Small intestine (tissue), 16 donors: ENCODE results near the gene SUB1. TPM values are rescaled to one million over a fixed set of nuclear protein-coding genes. Genes with fewer than 3 reads are reported as not detected.
"Not testable (repeated sequence)": the region's sequence is repeated elsewhere in the genome, so short reads cannot be mapped to it uniquely, and the experiment has no call there.

Experiments
- DNase-seq, 2 donors: peaks; one replicate each; pipeline versions ENCODE4 v3.0.0 to v3.0.0-alpha.2; 2013
- FAIRE-seq: peaks from 2 replicates; lab custom pipeline; 2012; peaks lifted over from hg19 to GRCh38; lab: Jason Lieb, UNC
- H3K27ac ChIP-seq, 3 donors: one replicate each; pipeline ENCODE4 v1.5.1; 2013; ENCODE audit warnings: low read length in 2 of 3, mild to moderate bottlenecking in 2 of 3, control low read depth in 1 of 3, inconsistent platforms in 1 of 3, low read depth in 1 of 3, moderate library complexity in 1 of 3
- H3K27me3 ChIP-seq, 3 donors: one replicate each; pipeline ENCODE4 v1.6.1; 2013; ENCODE audit warnings: low read length in 3 of 3, inconsistent platforms in 1 of 3; ENCODE audit not compliant: control insufficient read depth in 3 of 3, insufficient read depth in 3 of 3
- H3K36me3 ChIP-seq, 3 donors: one replicate each; pipeline ENCODE4 v1.6.1; 2013; ENCODE audit warnings: low read length in 3 of 3, inconsistent platforms in 1 of 3, low read depth in 1 of 3, mild to moderate bottlenecking in 1 of 3, moderate library complexity in 1 of 3; ENCODE audit not compliant: control insufficient read depth in 3 of 3, insufficient read depth in 2 of 3
- H3K4me1 ChIP-seq, 3 donors: one replicate each; pipeline ENCODE4 v1.6.1; 2013; ENCODE audit warnings: low read length in 2 of 3, inconsistent platforms in 1 of 3, low read depth in 1 of 3, mild to moderate bottlenecking in 1 of 3, moderate library complexity in 1 of 3; ENCODE audit not compliant: control insufficient read depth in 3 of 3, insufficient read depth in 2 of 3
- H3K4me3 ChIP-seq, 3 donors: one replicate each; pipeline ENCODE4 v1.5.1; 2013; ENCODE audit warnings: low read length in 3 of 3, control low read depth in 1 of 3, inconsistent platforms in 1 of 3, low read depth in 1 of 3, mild to moderate bottlenecking in 1 of 3, moderate library complexity in 1 of 3
- H3K9me3 ChIP-seq, 2 donors: one replicate each; pipeline ENCODE4 v1.6.1; 2013; ENCODE audit warnings: low read depth in 1 of 2, low read length in 1 of 2; ENCODE audit not compliant: control insufficient read depth in 2 of 2, insufficient read depth in 1 of 2
- WGBS, 3 donors: extraction: QIAGEN DNeasy Blood & Tissue Kit; methylation state at CpG; one replicate each; pipeline ENCODE4 v1.1.7; 2013; 5-methylcytosine and 5-hydroxymethylcytosine counted together
- long read RNA-seq, 10 donors: transcript quantifications; one replicate each; lab custom pipeline, GENCODE V29; 2026
- polyA plus RNA-seq, 4 donors: library from polyadenylated mRNA; stranded (reverse) in 3 of 4; unstranded in 1 of 4; fragments of 200-250 nt in 3 of 4; fragments of 120-200 nt in 1 of 4; gene quantifications; one replicate each; pipeline versions ENCODE4 v1.2.1 to v1.2.3, GENCODE V29; 2013
- donor health status: healthy with polysubstance abuse.
- donor health status: control.
- donor health status: control.
- donor health status: Bipolar disorder and iron deficiency.
- donor health status: healthy.

SUB1 gene
- polyA plus RNA-seq = 100 to 1,000 TPM; 113 to 226 (median 175) TPM
- long read RNA-seq, donor 1, full-length matches to known transcripts = 269 of 323 reads
- long read RNA-seq, donor 1, partial matches to known transcripts = 48 of 323 reads
- long read RNA-seq, donor 1, other reads (novel, unspliced or antisense) = 6 of 323 reads
- long read RNA-seq, donor 2, full-length matches to known transcripts = 68 of 73 reads
- long read RNA-seq, donor 2, partial matches to known transcripts = 5 of 73 reads
- long read RNA-seq, donor 2, other reads (novel, unspliced or antisense) = 0 of 73 reads
- long read RNA-seq, donor 3, full-length matches to known transcripts = 112 of 120 reads
- long read RNA-seq, donor 3, partial matches to known transcripts = 8 of 120 reads
- long read RNA-seq, donor 3, other reads (novel, unspliced or antisense) = 0 of 120 reads
- long read RNA-seq, donor 4, partial matches to known transcripts = 0 of 2 reads
- long read RNA-seq, donor 4, other reads (novel, unspliced or antisense) = 0 of 2 reads
- long read RNA-seq, donor 5, full-length matches to known transcripts = 22 of 22 reads
- long read RNA-seq, donor 5, partial matches to known transcripts = 0 of 22 reads
- long read RNA-seq, donor 5, other reads (novel, unspliced or antisense) = 0 of 22 reads
- long read RNA-seq, donor 6, full-length matches to known transcripts = 89 of 106 reads
- long read RNA-seq, donor 6, partial matches to known transcripts = 17 of 106 reads
- long read RNA-seq, donor 6, other reads (novel, unspliced or antisense) = 0 of 106 reads
- long read RNA-seq, donor 7, full-length matches to known transcripts = 238 of 260 reads
- long read RNA-seq, donor 7, partial matches to known transcripts = 17 of 260 reads
- long read RNA-seq, donor 7, other reads (novel, unspliced or antisense) = 5 of 260 reads
- long read RNA-seq, donor 8, full-length matches to known transcripts = 16 of 16 reads
- long read RNA-seq, donor 8, partial matches to known transcripts = 0 of 16 reads
- long read RNA-seq, donor 8, other reads (novel, unspliced or antisense) = 0 of 16 reads
- long read RNA-seq, donor 9, full-length matches to known transcripts = 20 of 20 reads
- long read RNA-seq, donor 9, partial matches to known transcripts = 0 of 20 reads
- long read RNA-seq, donor 9, other reads (novel, unspliced or antisense) = 0 of 20 reads
- long read RNA-seq, donor 10, full-length matches to known transcripts = 195 of 211 reads
- long read RNA-seq, donor 10, partial matches to known transcripts = 16 of 211 reads
- long read RNA-seq, donor 10, other reads (novel, unspliced or antisense) = 0 of 211 reads

DNA sequence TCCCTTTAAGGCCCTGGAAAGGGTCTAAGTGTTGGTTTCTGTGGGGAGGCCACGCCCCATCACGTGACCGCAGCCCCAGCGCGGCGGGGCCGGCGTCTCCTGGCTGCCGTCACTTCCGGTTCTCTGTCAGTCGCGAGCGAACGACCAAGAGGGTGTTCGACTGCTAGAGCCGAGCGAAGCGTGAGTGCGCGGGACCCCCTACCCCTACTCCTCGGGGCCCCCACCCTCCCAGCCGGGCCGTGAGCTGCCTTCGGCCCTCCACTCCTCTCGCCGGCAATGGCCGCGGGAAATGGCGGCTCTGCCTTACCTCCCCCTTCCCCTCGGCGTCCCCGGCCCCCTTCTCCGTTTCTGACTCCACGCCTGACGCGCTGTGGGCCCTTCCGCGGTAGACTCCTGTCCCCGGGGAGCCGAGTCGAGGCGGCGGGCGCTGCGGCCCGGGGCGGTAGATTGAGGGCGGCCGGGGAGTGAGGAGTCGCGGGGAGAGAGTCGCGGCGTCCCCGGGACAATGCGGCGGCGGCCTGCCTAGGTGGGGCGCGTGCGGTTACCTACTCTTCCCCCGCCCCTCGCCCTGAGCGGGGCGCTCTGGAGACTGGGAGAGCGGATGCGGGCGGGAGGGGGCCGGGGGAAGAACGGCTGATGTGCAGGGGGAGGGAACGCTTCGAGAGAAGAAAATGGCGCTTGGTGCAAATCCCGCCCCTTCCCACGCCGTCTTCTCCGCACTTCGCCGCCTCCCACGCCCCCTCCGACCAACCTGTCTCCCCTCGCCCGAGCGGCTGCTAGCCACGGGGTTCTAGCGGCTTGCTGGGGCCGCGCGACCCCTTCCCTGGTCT, at the start of gene SUB1:
Gene SUB1, plus strand, starts transcription at position 112 of the 830 bp plus-strand sequence. CDS start 2,956 bp downstream, outside the sequence.
- H3K27me3 ChIP-seq = no peaks in the 10 kb centered on the region
- peak within 1 kb of the TSS; percentile 96 to 99 (median 99) for H3K27ac ChIP-seq
- DNase-seq (peak; percentile 93 to 97), FAIRE-seq (no peak)
- WGBS, 3 donors = 0 to 1% (median 0%) methylated on average over 71 to 89 of the region's 89 CpGs
- H3K4me1 ChIP-seq = peaks cover 0 to 11% (median 4%) of the 10 kb centered on the region in 3 donors
- H3K4me3 ChIP-seq = peak within 1 kb of the TSS; percentile 90 to 99 (median 99)
- peaks cover 0 to 20% of the 10 kb centered on the region in 2 donors for H3K9me3 ChIP-seq
- peaks cover 0 to 11% (median 5%) of the 10 kb centered on the region in 3 donors for H3K36me3 ChIP-seq

GRCh38 chr5:32536246-32536645, 49.1 kb upstream of the SUB1 start:
- H3K36me3 ChIP-seq = no peaks in the 10 kb centered on the region
- no peak overlapping the region for H3K4me3 ChIP-seq
- H3K27ac ChIP-seq = no peak overlapping the region
- WGBS, 3 donors = 88 to 91% (median 89%) methylated on average over 4 of the region's 4 CpGs
- H3K4me1 ChIP-seq = no peaks in the 10 kb centered on the region
- DNase-seq (no peak), FAIRE-seq (no peak)
- H3K9me3 ChIP-seq = no peaks in the 10 kb centered on the region
- no peaks in the 10 kb centered on the region for H3K27me3 ChIP-seq

DNA sequence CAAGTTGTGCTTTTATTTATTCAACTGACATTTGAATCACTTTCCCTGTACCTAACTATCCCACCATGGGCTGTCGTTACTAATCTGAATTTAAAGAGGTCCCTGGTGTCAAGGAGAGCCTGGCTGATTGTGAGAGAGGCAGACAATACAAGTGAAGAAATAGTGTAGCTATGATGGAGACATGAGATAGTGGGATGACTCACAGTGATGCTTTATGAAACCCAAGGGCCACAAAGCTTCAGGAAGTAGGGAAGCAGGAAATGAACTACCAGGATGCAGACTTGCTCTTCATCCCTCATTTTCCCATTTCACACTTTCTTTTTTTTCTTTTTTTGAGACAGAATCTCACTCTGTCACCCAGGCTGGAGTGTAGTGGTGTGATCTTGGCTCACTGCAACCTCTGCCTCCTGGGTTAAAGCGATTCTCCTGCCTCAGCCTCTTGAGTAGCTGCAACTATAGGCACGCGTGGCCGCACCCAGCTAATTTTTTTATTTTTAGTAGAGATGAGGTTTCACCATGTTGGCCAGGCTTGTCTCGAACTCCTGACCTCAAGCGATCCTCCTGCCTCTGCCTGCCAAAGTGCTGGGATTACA, 47.8 kb upstream of the SUB1 start:
- not testable (repeated sequence) for DNase-seq, H3K36me3 ChIP-seq, H3K4me3 ChIP-seq, H3K9me3 ChIP-seq, FAIRE-seq, H3K4me1 ChIP-seq, H3K27me3 ChIP-seq
- peak overlapping the region in 1 of 3 donors; percentile 50 for H3K27ac ChIP-seq
- 67 to 81% (median 80%) methylated on average over 7 of the region's 7 CpGs for WGBS, 3 donors

GRCh38 chr5:32538031-32538547, 47.3 kb upstream of the SUB1 start:
- WGBS, 3 donors = 70 to 83% (median 75%) methylated on average over 7 of the region's 7 CpGs
- H3K4me3 ChIP-seq = no peak overlapping the region

GRCh38 chr5:32539981-32540845, 45.1 kb upstream of the SUB1 start:
- H3K9me3 ChIP-seq = no peaks in the 10 kb centered on the region
- H3K4me1 ChIP-seq = no peaks in the 10 kb centered on the region
- DNase-seq (no peak), FAIRE-seq (no peak)
- H3K36me3 ChIP-seq = no peaks in the 10 kb centered on the region
- H3K4me3 ChIP-seq = no peak overlapping the region
- no peaks in the 10 kb centered on the region for H3K27me3 ChIP-seq
- 80 to 83% (median 82%) methylated on average over 6 of the region's 6 CpGs for WGBS, 3 donors
- no peak overlapping the region for H3K27ac ChIP-seq

More at GRCh38 chr5:32538031-32538547, 47.3 kb upstream of the SUB1 start:
- H3K27me3 ChIP-seq = no peaks in the 10 kb centered on the region
- H3K36me3 ChIP-seq = no peaks in the 10 kb centered on the region
- no peaks in the 10 kb centered on the region for H3K9me3 ChIP-seq
- DNase-seq = no peak
- no peak for FAIRE-seq
- peak overlapping the region in 1 of 3 donors; percentile 50 for H3K27ac ChIP-seq
- H3K4me1 ChIP-seq = no peaks in the 10 kb centered on the region

GRCh38 chr5:32541241-32541640, 44.1 kb upstream of the SUB1 start:
- H3K4me3 ChIP-seq = no peak overlapping the region
- no peaks in the 10 kb centered on the region for H3K9me3 ChIP-seq
- no peaks in the 10 kb centered on the region for H3K27me3 ChIP-seq
- no peak overlapping the region for H3K27ac ChIP-seq
- WGBS, 3 donors = 96 to 100% (median 96%) methylated on average over 4 of the region's 4 CpGs
- no peak for FAIRE-seq
- H3K36me3 ChIP-seq = no peaks in the 10 kb centered on the region
- no peak for DNase-seq
- no peaks in the 10 kb centered on the region for H3K4me1 ChIP-seq
